22Rv1 (cell line): ENCODE results near the gene ITPK1.
A peak's percentile ranks its signal among the peaks of the same experiment; 100 is the strongest.

Source experiments
- H3K27ac ChIP-seq: fragments of 450-650 bp; 2 replicates; pipeline ENCODE4 v1.5.1; 2017
- ZFX ChIP-seq: fragments of 450-650 bp; IDR thresholded peaks from 2 replicates; pipeline ENCODE4 v1.6.1; 2017; ENCODE audit warnings: antibody characterized with exemption, borderline replicate concordance
- TF ChIP-seq, protein P1 (sequence below): fragments of 450-650 bp; IDR thresholded peaks from 2 replicates; pipeline ENCODE4 v1.5.1; 2017; ENCODE audit warnings: mild to moderate bottlenecking

Gene ITPK1

DNA sequence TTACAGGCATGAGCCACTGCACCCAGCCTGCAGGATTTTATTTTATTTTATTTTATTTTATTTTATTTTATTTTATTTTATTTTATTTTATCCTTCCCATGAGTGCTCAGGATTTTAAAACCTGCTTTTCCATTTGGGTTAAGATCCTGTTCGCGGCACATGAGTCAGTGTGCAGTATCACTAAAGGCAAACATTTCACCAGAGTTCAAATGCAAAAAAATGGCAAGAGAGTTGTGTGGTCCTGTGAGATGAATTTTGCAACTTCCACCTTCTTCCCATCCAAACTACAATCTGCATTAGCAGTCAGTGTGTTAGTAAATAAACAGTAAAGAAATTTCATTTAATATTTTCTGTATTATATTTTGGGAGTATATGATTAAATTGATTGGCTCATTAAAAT is 39.9 kb upstream of the ITPK1 start:
- TF ChIP-seq, protein P1, sequence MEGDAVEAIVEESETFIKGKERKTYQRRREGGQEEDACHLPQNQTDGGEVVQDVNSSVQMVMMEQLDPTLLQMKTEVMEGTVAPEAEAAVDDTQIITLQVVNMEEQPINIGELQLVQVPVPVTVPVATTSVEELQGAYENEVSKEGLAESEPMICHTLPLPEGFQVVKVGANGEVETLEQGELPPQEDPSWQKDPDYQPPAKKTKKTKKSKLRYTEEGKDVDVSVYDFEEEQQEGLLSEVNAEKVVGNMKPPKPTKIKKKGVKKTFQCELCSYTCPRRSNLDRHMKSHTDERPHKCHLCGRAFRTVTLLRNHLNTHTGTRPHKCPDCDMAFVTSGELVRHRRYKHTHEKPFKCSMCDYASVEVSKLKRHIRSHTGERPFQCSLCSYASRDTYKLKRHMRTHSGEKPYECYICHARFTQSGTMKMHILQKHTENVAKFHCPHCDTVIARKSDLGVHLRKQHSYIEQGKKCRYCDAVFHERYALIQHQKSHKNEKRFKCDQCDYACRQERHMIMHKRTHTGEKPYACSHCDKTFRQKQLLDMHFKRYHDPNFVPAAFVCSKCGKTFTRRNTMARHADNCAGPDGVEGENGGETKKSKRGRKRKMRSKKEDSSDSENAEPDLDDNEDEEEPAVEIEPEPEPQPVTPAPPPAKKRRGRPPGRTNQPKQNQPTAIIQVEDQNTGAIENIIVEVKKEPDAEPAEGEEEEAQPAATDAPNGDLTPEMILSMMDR: no peak
- no peak for TF ChIP-seq ZFX

DNA sequence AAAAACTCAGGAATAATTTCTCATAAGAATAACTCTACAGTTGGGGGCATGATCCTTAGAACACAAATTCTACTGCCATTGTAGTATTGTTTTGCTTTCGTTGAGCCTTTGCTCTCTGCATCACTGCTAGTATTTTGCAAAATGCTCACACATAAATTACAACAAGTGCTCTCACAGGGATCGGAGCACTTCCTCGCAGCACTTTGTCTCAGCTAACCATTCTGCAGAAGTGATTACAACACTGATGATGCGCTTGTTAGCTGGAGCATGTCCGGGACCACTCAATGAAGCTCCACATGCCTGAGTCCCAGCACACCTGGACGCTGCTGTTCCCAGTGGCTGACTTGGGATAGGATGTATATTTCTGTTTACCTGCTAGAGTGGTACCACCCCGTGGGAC is 37.4 kb upstream of the ITPK1 start:
- TF ChIP-seq, protein P1: no peak
- TF ChIP-seq ZFX: no peak
- H3K27ac ChIP-seq: no peak overlapping the region

More for the DNA sequence above, 39.9 kb upstream of the ITPK1 start:
- H3K27ac ChIP-seq: no peak overlapping the region

GRCh38 chr14:93150227-93151208 is 34.8 kb upstream of the ITPK1 start:
- no peak overlapping the region for H3K27ac ChIP-seq
- TF ChIP-seq ZFX: no peak
- TF ChIP-seq, protein P1: no peak

GRCh38 chr14:93148979-93149378 is 33.3 kb upstream of the ITPK1 start:
- no peak overlapping the region for H3K27ac ChIP-seq

GRCh38 chr14:93146119-93146518 is 30.4 kb upstream of the ITPK1 start:
- no peak overlapping the region for H3K27ac ChIP-seq
- TF ChIP-seq, protein P1: no peak
- TF ChIP-seq ZFX: no peak

More at GRCh38 chr14:93148979-93149378, 33.3 kb upstream of the ITPK1 start:
- no peak for TF ChIP-seq ZFX

- no peak overlapping the region for H3K27ac ChIP-seq
- TF ChIP-seq ZFX: no peak
- TF ChIP-seq, protein P1: no peak
Measured at GRCh38 chr14:93142854-93143652, 27.3 kb upstream of the ITPK1 start.

GRCh38 chr14:93137864-93138263 is 22.1 kb upstream of the ITPK1 start:
- TF ChIP-seq ZFX: no peak
- TF ChIP-seq, protein P1: peak; percentile 32
- peak overlapping the region; percentile 93 for H3K27ac ChIP-seq

- peak overlapping the region; percentile 93 for H3K27ac ChIP-seq
Measured at GRCh38 chr14:93136508-93136907, 20.8 kb upstream of the ITPK1 start.
